Liver (tissue), 9 donors: ENCODE data around the gene SDF4. TPM values are rescaled to one million over a fixed set of nuclear protein-coding genes. Genes with fewer than 3 reads are reported as not detected.

Experiments used
- DNase-seq: peaks from one replicate; pipeline ENCODE4 v3.0.0-alpha.2; 2017; ENCODE audit warnings: low spot score
- H3K27ac ChIP-seq, 2 donors: one replicate each; pipeline ENCODE4 v1.7.0; 2013; ENCODE audit warnings: inconsistent platforms in 2 of 2, low read length in 2 of 2, control low read depth in 1 of 2, low read depth in 1 of 2, mild to moderate bottlenecking in 1 of 2
- H3K27me3 ChIP-seq, 4 donors: one replicate each; pipeline versions ENCODE4 v1.6.1 to v1.7.0; 2013; ENCODE audit warnings: low read length in 3 of 4, inconsistent platforms in 1 of 4, mild to moderate bottlenecking in 1 of 4, moderate library complexity in 1 of 4; ENCODE audit not compliant: control insufficient read depth in 4 of 4, insufficient read depth in 4 of 4
- H3K36me3 ChIP-seq, 4 donors: one replicate each; pipeline versions ENCODE4 v1.6.1 to v1.7.0; 2013; ENCODE audit warnings: low read length in 3 of 4, mild to moderate bottlenecking in 3 of 4, low read depth in 1 of 4, moderate library complexity in 1 of 4; ENCODE audit not compliant: control insufficient read depth in 4 of 4, insufficient read depth in 3 of 4
- H3K4me1 ChIP-seq, 4 donors: one replicate each; pipeline versions ENCODE4 v1.6.1 to v1.7.0; 2013; ENCODE audit warnings: low read length in 3 of 4, mild to moderate bottlenecking in 3 of 4, moderate library complexity in 1 of 4; ENCODE audit not compliant: control insufficient read depth in 4 of 4, insufficient read depth in 4 of 4
- H3K4me3 ChIP-seq, 3 donors: one replicate each; pipeline versions ENCODE4 v1.6.1 to v1.7.0; 2013; ENCODE audit warnings: low read length in 3 of 3, control low read depth in 1 of 3, low read depth in 1 of 3, mild to moderate bottlenecking in 1 of 3
- H3K9ac ChIP-seq, 2 donors: one replicate each; pipeline ENCODE4 v1.7.0; 2013; ENCODE audit warnings: low read length in 2 of 2, mild to moderate bottlenecking in 2 of 2, moderate library complexity in 2 of 2, control low read depth in 1 of 2, low read depth in 1 of 2
- H3K9me3 ChIP-seq, 4 donors: one replicate each; pipeline versions ENCODE4 v1.6.1 to v1.7.0; 2013; ENCODE audit warnings: low read length in 3 of 4; ENCODE audit not compliant: control insufficient read depth in 4 of 4
- EGR1 ChIP-seq, 2 donors: IDR thresholded peaks; 2 replicates each; pipeline ENCODE4 v1.6.1; 2016 to 2018; ENCODE audit warnings: antibody characterized with exemption in 2 of 2, low read depth in 2 of 2
- FOXA1 ChIP-seq: IDR thresholded peaks from 2 replicates; pipeline ENCODE4 v1.6.1; 2016; ENCODE audit warnings: antibody characterized with exemption
- FOXA2 ChIP-seq: IDR thresholded peaks from 2 replicates; pipeline ENCODE4 v1.6.1; 2016; ENCODE audit warnings: antibody characterized with exemption
- GABPA ChIP-seq, 2 donors: IDR thresholded peaks in 1 of 2; conservative IDR thresholded peaks in 1 of 2; 2 replicates each; pipeline ENCODE4 v1.6.1; 2016; ENCODE audit warnings: antibody characterized with exemption in 2 of 2, mild to moderate bottlenecking in 1 of 2, moderate library complexity in 1 of 2
- HNF4A ChIP-seq, 2 donors: conservative IDR thresholded peaks; 2 replicates each; pipeline ENCODE4 v1.6.1; 2016; ENCODE audit warnings: antibody characterized with exemption in 2 of 2, mild to moderate bottlenecking in 2 of 2
- HNF4G ChIP-seq: IDR thresholded peaks from 2 replicates; pipeline ENCODE4 v1.6.1; 2016; ENCODE audit warnings: antibody characterized with exemption
- JUND ChIP-seq, 2 donors: IDR thresholded peaks; 2 replicates each; pipeline ENCODE4 v1.6.1; 2016; ENCODE audit warnings: antibody characterized with exemption in 2 of 2
- NR2F2 ChIP-seq: IDR thresholded peaks from 2 replicates; pipeline ENCODE4 v1.6.1; 2016; ENCODE audit warnings: antibody characterized with exemption
- RAD21 ChIP-seq, 2 donors: IDR thresholded peaks; 2 replicates each; pipeline ENCODE4 v1.6.1; 2016; ENCODE audit warnings: antibody characterized with exemption in 2 of 2, mild to moderate bottlenecking in 2 of 2
- RXRA ChIP-seq, 2 donors: IDR thresholded peaks; 2 replicates each; pipeline ENCODE4 v1.6.1; 2017 to 2018; ENCODE audit warnings: antibody characterized with exemption in 2 of 2, mild to moderate bottlenecking in 1 of 2
- SP1 ChIP-seq: IDR thresholded peaks from 2 replicates; pipeline ENCODE4 v1.6.1; 2018; ENCODE audit warnings: antibody characterized with exemption, mild to moderate bottlenecking
- TAF1 ChIP-seq: conservative IDR thresholded peaks from 2 replicates; pipeline ENCODE4 v1.6.1; 2016; ENCODE audit warnings: antibody characterized with exemption, mild to moderate bottlenecking
- YY1 ChIP-seq: IDR thresholded peaks from 2 replicates; pipeline ENCODE4 v1.6.1; 2016; ENCODE audit warnings: antibody characterized with exemption, mild to moderate bottlenecking
- WGBS: extraction: QIAGEN DNeasy Blood & Tissue Kit; methylation state at CpG from one replicate; pipeline ENCODE4 v1.1.7; 2013; 5-methylcytosine and 5-hydroxymethylcytosine counted together
- polyA plus RNA-seq, 2 donors: library from polyadenylated mRNA; stranded (reverse) in 1 of 2; unstranded in 1 of 2; fragments of 200-250 nt in 1 of 2; fragments of >200 nt in 1 of 2; fragmentation: Nextera tagmentation in 1 of 2; extraction: Ambion mirVana in 1 of 2; gene quantifications; one replicate each; pipeline versions ENCODE4 v1.2.1 to v1.2.3, GENCODE V29; 2013 to 2015
- total RNA-seq, 2 donors: library from RNA; depleted of rRNA; stranded (reverse); fragments of >200 nt; gene quantifications; one replicate each; pipeline ENCODE4 v1.2.3, GENCODE V29; 2014
- TF ChIP-seq, protein P1 (sequence below): IDR thresholded peaks from 2 replicates; pipeline ENCODE4 v1.6.1; 2016; ENCODE audit warnings: antibody characterized with exemption
- TF ChIP-seq, protein P2 (sequence below): IDR thresholded peaks from 2 replicates; pipeline ENCODE4 v1.6.1; 2016; ENCODE audit warnings: antibody characterized with exemption
- TF ChIP-seq, protein P3 (sequence below): IDR thresholded peaks from 2 replicates; pipeline ENCODE4 v1.6.1; 2016; ENCODE audit warnings: antibody characterized with exemption, mild to moderate bottlenecking
- TF ChIP-seq, protein P4 (sequence below): IDR thresholded peaks from 2 replicates; pipeline ENCODE4 v1.6.1; 2016; ENCODE audit warnings: antibody characterized with exemption
- TF ChIP-seq, protein P5 (sequence below): fragments of 150-350 bp; IDR thresholded peaks from 2 replicates; pipeline ENCODE4 v1.5.1; 2017; ENCODE audit warnings: improper control_type of control experiment, low read depth, low read length; ENCODE audit not compliant: missing input control
- donor health status: healthy.
- donor health status: healthy.
- donor health status: healthy.
- donor health status: healthy.
- donor health status: healthy.

SDF4 gene
- total and polyA plus RNA-seq, 4 donors, result 48.7 to 180 (median 75.9) TPM

DNA sequence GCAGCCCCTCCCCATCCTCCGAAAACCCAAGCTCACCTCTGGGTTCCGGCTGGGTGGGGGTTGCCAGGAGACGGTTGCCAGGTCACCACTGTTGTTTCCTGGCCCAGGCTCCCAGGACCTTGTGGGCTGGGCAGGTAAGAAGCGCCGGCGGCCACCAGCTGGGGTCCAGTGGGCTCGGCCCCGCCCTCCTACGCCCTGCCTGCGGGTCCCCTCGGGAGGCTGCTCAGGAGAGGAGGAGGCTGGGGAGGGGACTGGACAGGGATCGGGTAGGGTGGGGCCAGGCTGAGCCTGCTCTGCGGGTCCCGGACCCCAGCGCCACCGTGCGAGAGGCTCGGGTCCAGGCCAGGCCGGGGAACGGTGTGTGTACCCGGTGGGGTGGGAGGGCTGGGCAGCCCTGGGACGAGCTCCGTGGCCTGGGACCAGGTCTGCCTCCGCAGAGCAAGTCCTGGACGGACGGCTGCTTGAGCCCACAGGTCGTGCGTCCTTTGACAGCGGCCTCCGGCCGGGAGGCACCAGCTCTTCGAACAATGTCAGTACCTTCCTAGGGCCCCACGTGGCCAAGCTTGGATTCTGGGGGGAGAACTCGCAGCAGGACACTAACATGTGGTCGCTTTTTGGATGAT lies 57.9 kb downstream of the SDF4 start, which contains the start of gene TTLL10:
Gene TTLL10, plus strand, starts transcription at position 88 of the 623 bp plus-strand sequence. CDS start 5,336 bp downstream, outside the sequence.
- TF ChIP-seq HNF4G (no peak), TAF1 (no peak), FOXA2 (no peak), YY1 (no peak), RXRA (IDR thresholded peaks at IDR 0.05) (no peak), GABPA (IDR thresholded peaks at IDR 0.05 in 1 of 2, conservative IDR thresholded peaks at IDR 0.05 in 1 of 2) (no peak), HNF4A (conservative IDR thresholded peaks at IDR 0.05) (no peak), JUND (IDR thresholded peaks at IDR 0.05) (no peak), FOXA1 (no peak), NR2F2 (no peak), SP1 (no peak)
- TF ChIP-seq, protein P1, sequence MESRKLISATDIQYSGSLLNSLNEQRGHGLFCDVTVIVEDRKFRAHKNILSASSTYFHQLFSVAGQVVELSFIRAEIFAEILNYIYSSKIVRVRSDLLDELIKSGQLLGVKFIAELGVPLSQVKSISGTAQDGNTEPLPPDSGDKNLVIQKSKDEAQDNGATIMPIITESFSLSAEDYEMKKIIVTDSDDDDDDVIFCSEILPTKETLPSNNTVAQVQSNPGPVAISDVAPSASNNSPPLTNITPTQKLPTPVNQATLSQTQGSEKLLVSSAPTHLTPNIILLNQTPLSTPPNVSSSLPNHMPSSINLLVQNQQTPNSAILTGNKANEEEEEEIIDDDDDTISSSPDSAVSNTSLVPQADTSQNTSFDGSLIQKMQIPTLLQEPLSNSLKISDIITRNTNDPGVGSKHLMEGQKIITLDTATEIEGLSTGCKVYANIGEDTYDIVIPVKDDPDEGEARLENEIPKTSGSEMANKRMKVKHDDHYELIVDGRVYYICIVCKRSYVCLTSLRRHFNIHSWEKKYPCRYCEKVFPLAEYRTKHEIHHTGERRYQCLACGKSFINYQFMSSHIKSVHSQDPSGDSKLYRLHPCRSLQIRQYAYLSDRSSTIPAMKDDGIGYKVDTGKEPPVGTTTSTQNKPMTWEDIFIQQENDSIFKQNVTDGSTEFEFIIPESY, result no peak
- TF ChIP-seq, protein P2, sequence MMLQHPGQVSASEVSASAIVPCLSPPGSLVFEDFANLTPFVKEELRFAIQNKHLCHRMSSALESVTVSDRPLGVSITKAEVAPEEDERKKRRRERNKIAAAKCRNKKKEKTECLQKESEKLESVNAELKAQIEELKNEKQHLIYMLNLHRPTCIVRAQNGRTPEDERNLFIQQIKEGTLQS, result no peak
- TF ChIP-seq, protein P3, sequence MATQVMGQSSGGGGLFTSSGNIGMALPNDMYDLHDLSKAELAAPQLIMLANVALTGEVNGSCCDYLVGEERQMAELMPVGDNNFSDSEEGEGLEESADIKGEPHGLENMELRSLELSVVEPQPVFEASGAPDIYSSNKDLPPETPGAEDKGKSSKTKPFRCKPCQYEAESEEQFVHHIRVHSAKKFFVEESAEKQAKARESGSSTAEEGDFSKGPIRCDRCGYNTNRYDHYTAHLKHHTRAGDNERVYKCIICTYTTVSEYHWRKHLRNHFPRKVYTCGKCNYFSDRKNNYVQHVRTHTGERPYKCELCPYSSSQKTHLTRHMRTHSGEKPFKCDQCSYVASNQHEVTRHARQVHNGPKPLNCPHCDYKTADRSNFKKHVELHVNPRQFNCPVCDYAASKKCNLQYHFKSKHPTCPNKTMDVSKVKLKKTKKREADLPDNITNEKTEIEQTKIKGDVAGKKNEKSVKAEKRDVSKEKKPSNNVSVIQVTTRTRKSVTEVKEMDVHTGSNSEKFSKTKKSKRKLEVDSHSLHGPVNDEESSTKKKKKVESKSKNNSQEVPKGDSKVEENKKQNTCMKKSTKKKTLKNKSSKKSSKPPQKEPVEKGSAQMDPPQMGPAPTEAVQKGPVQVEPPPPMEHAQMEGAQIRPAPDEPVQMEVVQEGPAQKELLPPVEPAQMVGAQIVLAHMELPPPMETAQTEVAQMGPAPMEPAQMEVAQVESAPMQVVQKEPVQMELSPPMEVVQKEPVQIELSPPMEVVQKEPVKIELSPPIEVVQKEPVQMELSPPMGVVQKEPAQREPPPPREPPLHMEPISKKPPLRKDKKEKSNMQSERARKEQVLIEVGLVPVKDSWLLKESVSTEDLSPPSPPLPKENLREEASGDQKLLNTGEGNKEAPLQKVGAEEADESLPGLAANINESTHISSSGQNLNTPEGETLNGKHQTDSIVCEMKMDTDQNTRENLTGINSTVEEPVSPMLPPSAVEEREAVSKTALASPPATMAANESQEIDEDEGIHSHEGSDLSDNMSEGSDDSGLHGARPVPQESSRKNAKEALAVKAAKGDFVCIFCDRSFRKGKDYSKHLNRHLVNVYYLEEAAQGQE, result no peak
- Histone ChIP-seq H3K4me3 (no peak within 1 kb of the TSS), H3K36me3 (no peaks in the 10 kb centered on the region), H3K27me3 (peaks cover 0 to 13% (median 3%) of the 10 kb centered on the region in 4 donors), H3K27ac (no peak within 1 kb of the TSS), H3K4me1 (no peaks in the 10 kb centered on the region), H3K9me3 (no peaks in the 10 kb centered on the region), H3K9ac (no peak within 1 kb of the TSS)
- WGBS, result 20% methylated on average over 35 of the region's 35 CpGs
- DNase-seq, result no peak

DNA sequence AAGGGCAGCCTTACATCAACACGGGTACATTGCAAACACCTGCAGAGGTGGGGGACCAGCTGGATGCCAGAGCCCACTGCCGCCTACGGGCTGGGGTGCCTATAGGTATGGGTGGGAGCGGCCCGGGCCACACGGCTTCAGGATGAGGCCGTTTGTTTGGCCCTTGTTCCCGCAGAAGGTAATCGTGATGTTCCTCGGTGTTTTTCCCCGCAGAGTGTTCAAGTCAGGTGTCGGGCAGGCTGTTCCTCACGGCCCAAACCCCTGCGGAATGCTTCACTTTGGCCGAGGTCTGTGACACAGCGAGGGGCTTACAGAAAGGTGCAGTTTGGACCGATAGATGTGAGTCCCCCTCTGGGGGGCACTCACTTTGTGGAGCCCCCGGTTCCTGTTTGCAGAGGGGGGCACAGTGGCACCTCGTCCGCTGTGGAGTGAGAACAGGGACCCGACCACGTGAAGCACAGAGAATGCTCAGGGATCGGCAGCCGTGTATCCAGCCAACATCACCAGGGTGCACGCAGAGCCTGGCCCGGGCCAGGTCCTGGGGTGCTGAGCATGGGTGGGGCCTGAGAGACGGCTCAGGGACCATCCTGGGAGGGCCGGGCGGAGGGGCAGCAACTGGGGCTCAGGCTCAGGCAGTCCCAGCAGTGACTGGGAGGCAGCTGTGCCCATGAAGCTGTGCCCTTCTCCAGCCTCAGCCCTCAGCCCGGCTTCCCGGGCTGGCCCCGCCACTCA lies 58.6 kb downstream of the SDF4 start:
- DNase-seq, result no peak
- Histone ChIP-seq H3K27me3 (peaks cover 0 to 13% (median 3%) of the 10 kb centered on the region in 4 donors), H3K27ac (no peak overlapping the region), H3K4me1 (no peaks in the 10 kb centered on the region), H3K9ac (no peak overlapping the region), H3K4me3 (no peak overlapping the region), H3K9me3 (no peaks in the 10 kb centered on the region), H3K36me3 (no peaks in the 10 kb centered on the region)
- 49% methylated on average over 32 of the region's 32 CpGs for WGBS
- TF ChIP-seq GABPA (IDR thresholded peaks at IDR 0.05 in 1 of 2, conservative IDR thresholded peaks at IDR 0.05 in 1 of 2) (no peak), SP1 (no peak), HNF4A (conservative IDR thresholded peaks at IDR 0.05) (no peak), TAF1 (no peak), YY1 (no peak), RAD21 (IDR thresholded peaks at IDR 0.05) (no peak), RXRA (IDR thresholded peaks at IDR 0.05) (no peak), FOXA2 (no peak), NR2F2 (no peak), HNF4G (no peak), EGR1 (IDR thresholded peaks at IDR 0.05; ENCODE audit: low read depth in 2 of 2) (no peak), FOXA1 (no peak), JUND (IDR thresholded peaks at IDR 0.05) (no peak)
- TF ChIP-seq, protein P1, result no peak
- TF ChIP-seq, protein P4, sequence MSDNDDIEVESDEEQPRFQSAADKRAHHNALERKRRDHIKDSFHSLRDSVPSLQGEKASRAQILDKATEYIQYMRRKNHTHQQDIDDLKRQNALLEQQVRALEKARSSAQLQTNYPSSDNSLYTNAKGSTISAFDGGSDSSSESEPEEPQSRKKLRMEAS, result no peak
- TF ChIP-seq, protein P5, sequence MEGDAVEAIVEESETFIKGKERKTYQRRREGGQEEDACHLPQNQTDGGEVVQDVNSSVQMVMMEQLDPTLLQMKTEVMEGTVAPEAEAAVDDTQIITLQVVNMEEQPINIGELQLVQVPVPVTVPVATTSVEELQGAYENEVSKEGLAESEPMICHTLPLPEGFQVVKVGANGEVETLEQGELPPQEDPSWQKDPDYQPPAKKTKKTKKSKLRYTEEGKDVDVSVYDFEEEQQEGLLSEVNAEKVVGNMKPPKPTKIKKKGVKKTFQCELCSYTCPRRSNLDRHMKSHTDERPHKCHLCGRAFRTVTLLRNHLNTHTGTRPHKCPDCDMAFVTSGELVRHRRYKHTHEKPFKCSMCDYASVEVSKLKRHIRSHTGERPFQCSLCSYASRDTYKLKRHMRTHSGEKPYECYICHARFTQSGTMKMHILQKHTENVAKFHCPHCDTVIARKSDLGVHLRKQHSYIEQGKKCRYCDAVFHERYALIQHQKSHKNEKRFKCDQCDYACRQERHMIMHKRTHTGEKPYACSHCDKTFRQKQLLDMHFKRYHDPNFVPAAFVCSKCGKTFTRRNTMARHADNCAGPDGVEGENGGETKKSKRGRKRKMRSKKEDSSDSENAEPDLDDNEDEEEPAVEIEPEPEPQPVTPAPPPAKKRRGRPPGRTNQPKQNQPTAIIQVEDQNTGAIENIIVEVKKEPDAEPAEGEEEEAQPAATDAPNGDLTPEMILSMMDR, result no peak
- TF ChIP-seq, protein P2, result no peak
